HuH-7.5 (cell line): Measurements from ENCODE around the gene ERAP2.
"Not testable (repeated sequence)": the region's sequence is repeated elsewhere in the genome, so short reads cannot be mapped to it uniquely, and the experiment has no call there.

ENCODE experiments used
- DNase-seq: peaks from one replicate; pipeline ENCODE4 v3.0.0; 2011; ENCODE audit warnings: low spot score

Gene ERAP2

GRCh38 chr5:96876292-96876850 is at the start of gene ERAP2:
ERAP2 (plus strand) TSS chr5:96876500; CDS start chr5:96879686, 3,186 bp downstream.
- no peak for DNase-seq

- no peak for DNase-seq
Observed at GRCh38 chr5:96829297-96829696, 47.0 kb upstream of the ERAP2 start.

DNA sequence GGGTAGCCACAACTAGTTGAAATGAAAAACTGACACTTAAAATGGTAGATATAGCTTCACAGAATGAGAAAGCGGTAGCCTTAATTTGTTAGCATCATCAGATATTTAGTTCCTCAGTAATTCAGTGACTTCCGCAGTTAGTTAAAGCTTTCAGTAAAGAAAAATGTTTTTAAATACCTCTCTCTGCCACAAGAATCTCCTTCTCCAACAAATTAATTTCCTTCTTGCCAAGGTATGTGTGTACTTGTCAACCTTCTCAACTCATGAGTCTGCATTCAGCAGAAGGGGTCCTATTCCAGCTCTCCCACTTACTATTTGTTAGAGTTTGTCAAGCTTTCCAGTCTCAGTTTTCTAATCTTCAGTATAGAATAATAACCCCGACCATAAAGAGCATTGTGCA is 42.3 kb upstream of the ERAP2 start:
- no peak for DNase-seq

DNA sequence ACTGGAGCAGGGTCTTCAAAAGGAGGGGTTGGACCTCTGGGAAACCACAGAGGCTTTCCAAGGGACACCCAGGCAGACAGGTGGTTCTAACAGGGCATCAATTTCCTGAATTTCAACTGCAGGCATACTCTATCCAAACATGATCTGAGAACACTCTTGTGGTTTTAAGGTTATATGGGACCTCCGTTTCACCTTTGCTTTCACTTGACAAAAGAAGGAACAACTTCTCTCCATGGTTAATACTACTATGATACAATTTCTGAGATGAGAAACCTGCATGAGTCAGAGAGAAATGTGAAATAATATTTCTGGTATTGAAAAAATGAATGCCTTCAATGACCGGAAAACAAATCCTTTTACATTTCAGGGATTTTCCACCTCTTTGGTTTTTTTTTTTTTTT is 40.5 kb upstream of the ERAP2 start:
- DNase-seq = no peak

DNA sequence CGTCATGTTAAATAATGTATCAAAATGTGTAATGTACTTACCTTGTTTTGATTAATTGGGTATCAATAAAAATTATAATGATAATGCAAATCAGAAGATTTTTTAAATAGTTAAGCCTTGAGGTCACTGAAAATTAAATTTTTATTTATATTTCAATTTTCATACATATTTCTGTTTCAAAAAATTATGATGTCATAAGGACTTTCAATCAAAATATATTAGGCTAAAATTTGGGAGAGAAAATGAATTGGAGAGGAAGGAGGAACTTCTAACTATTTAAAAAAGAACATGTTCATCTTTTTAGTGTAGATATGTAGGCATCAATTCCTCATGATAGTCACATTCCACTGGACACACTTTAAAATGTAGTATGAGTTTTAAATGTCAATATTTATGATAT is 39.5 kb upstream of the ERAP2 start:
- DNase-seq = no peak

GRCh38 chr5:96837303-96837702 is 39.0 kb upstream of the ERAP2 start:
- no peak for DNase-seq

- DNase-seq = no peak
Observed at GRCh38 chr5:96838201-96839070, 37.9 kb upstream of the ERAP2 start.

DNA sequence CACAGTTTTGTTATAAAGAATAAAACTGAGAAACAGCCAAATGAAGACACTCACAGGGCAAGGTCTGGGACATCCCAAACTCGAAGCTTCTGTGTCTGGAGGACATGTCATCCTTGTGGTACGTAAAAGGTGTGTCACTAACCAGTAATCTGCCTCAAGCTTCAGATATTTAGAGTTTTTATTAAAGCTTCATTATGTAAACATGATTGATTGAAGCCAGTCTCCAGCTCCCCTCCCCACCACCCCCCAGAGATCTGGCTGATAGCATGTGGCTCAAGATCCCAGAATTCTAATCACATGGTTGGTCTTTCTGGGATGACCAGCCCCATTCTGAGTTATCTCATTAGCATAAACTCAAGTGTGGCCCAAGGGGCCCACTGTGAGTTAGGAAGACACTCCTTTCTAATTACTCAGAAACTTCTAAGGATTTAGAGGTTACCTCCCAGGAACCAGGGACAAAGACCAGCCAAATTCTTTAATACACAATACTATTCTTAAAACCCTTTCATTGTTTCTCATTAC is 37.2 kb upstream of the ERAP2 start:
- no peak for DNase-seq

DNA sequence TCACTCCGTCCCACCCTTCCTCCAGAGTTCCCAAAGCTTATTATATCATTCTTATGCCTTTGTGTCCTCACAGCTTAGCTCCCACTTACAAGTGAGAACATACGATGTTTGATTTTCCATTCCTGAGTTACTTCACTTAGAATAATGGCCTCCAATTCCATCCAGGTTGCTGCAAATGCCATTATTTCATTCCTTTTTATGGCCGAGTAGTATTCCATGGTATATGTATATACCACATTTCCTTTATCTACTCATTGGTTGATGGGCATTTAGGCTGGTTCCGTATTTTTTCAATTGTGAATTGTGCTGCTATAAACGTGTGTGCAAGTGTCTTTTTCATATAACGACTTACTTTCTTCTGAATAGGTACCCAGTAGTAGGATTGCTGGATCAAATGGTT is 34.4 kb upstream of the ERAP2 start:
- not testable (repeated sequence) for DNase-seq

GRCh38 chr5:96843140-96843539 is 33.2 kb upstream of the ERAP2 start:
- DNase-seq = no peak

GRCh38 chr5:96844481-96844990 is 31.8 kb upstream of the ERAP2 start:
- no peak for DNase-seq

GRCh38 chr5:96851312-96852062 is 24.8 kb upstream of the ERAP2 start:
- DNase-seq = no peak

DNA sequence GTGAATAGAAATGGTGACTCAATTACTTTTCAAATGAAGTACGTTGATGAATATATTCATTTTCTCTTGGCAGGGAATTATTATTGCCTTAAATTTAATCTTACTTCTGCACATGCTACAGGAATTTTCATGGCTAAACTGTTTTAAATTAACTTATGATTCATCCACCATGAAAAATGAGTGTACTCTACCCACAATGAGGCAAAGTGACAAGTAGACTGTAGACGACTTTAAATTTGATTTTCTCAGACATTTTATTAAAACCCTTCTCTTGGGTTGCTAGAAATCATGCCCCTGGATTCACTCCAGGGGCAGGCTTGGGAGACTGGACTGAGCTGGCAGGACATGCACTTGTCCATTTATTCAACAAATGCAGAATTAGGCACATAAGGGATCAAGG is 23.5 kb upstream of the ERAP2 start:
- no peak for DNase-seq

- no peak for DNase-seq
Observed at GRCh38 chr5:96854067-96854466, 22.2 kb upstream of the ERAP2 start.

- no peak for DNase-seq
Observed at GRCh38 chr5:96855031-96855872, 21.0 kb upstream of the ERAP2 start.

DNA sequence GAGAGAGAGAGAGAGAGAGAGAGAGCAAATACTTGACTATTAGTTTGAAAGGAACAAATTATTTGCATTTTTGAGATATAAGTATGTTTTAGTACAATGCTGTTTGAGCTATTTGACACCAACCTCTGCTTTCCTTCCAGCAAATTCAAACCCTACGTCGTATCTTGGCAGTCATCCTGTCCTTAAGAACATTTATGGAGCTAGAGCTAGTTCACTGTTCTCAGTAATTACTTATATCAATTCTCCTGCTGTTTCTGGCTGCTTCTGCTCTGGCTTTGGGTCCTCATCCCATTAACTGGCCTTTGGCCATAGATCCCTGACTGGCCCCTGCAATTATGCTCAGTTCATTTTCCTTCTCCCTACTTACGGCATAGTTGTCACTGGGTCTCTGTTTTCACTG is 19.9 kb upstream of the ERAP2 start:
- no peak for DNase-seq

DNA sequence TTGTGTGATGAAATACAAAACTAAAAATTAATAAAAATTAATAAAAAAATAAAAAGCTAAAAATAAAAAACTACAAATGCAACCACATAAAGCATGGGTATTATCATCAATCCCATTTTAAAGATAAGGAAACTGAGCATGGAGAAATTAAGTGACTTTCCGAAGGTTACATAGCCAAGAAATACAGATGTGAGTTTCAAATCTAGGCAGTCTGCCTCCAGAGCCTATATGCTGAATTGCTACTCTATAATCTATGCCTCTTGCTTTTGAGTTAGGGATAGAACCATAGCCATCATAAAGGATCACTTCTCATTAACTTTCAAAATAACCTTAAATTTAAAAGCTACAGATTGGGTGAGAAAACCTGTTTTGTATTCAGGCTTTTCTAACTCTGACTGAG is 18.8 kb upstream of the ERAP2 start:
- DNase-seq = no peak

GRCh38 chr5:96857924-96858323 is 18.4 kb upstream of the ERAP2 start:
- no peak for DNase-seq

GRCh38 chr5:96859375-96859774 is 16.9 kb upstream of the ERAP2 start:
- DNase-seq = no peak

- no peak for DNase-seq
Observed at GRCh38 chr5:96861076-96861475, 15.2 kb upstream of the ERAP2 start.

GRCh38 chr5:96863114-96863513 is 13.2 kb upstream of the ERAP2 start:
- DNase-seq = no peak
